Measurements from ENCODE around the gene TLR4.

The TLR4 gene

GRCh38 chr9:117704024-117704575 lies at the start of gene TLR4:
Gene TLR4 (plus strand): TSS chr9:117704403. CDS start chr9:117704473, 70 bp downstream.
- peak within 1 kb of the TSS; percentile 35 for H3K4me3 ChIP-seq (ENCODE audit: low read depth, low read length)
- peak; percentile 67 for DNase-seq (ENCODE audit: low read depth)

GRCh38 chr9:117656002-117656401 lies 48.2 kb upstream of the TLR4 start:
- DNase-seq (ENCODE audit: low read depth), result no peak
- no peak overlapping the region for H3K4me3 ChIP-seq (ENCODE audit: low read depth, low read length)

GRCh38 chr9:117662651-117663050 lies 41.6 kb upstream of the TLR4 start:
- no peak for DNase-seq (ENCODE audit: low read depth)
- no peak overlapping the region for H3K4me3 ChIP-seq (ENCODE audit: low read depth, low read length)

GRCh38 chr9:117664419-117664818 lies 39.8 kb upstream of the TLR4 start:
- no peak for DNase-seq (ENCODE audit: low read depth)
- H3K4me3 ChIP-seq (ENCODE audit: low read depth, low read length), result no peak overlapping the region

- DNase-seq (ENCODE audit: low read depth), result no peak
- no peak overlapping the region for H3K4me3 ChIP-seq (ENCODE audit: low read depth, low read length)
Measured at GRCh38 chr9:117665601-117666385, 38.4 kb upstream of the TLR4 start.

GRCh38 chr9:117671468-117671867 lies 32.7 kb upstream of the TLR4 start:
- DNase-seq (ENCODE audit: low read depth), result no peak
- H3K4me3 ChIP-seq (ENCODE audit: low read depth, low read length), result no peak overlapping the region

- no peak overlapping the region for H3K4me3 ChIP-seq (ENCODE audit: low read depth, low read length)
Measured at GRCh38 chr9:117672369-117672768, 31.8 kb upstream of the TLR4 start.

GRCh38 chr9:117677572-117677971 lies 26.6 kb upstream of the TLR4 start:
- DNase-seq (ENCODE audit: low read depth), result no peak

More at GRCh38 chr9:117672369-117672768, 31.8 kb upstream of the TLR4 start:
- peak; percentile 32 for DNase-seq (ENCODE audit: low read depth)

GRCh38 chr9:117678871-117679270 lies 25.3 kb upstream of the TLR4 start:
- H3K4me3 ChIP-seq (ENCODE audit: low read depth, low read length), result no peak overlapping the region
- no peak for DNase-seq (ENCODE audit: low read depth)

More at GRCh38 chr9:117677572-117677971, 26.6 kb upstream of the TLR4 start:
- H3K4me3 ChIP-seq (ENCODE audit: low read depth, low read length), result no peak overlapping the region

- no peak overlapping the region for H3K4me3 ChIP-seq (ENCODE audit: low read depth, low read length)
- DNase-seq (ENCODE audit: low read depth), result no peak
Measured at GRCh38 chr9:117679416-117679815, 24.8 kb upstream of the TLR4 start.

- no peak for DNase-seq (ENCODE audit: low read depth)
- no peak overlapping the region for H3K4me3 ChIP-seq (ENCODE audit: low read depth, low read length)
Measured at GRCh38 chr9:117681888-117682287, 22.3 kb upstream of the TLR4 start.

GRCh38 chr9:117682955-117683710 lies 21.1 kb upstream of the TLR4 start:
- H3K4me3 ChIP-seq (ENCODE audit: low read depth, low read length), result no peak overlapping the region
- DNase-seq (ENCODE audit: low read depth), result no peak

GRCh38 chr9:117687532-117687931 lies 16.7 kb upstream of the TLR4 start:
- H3K4me3 ChIP-seq (ENCODE audit: low read depth, low read length), result no peak overlapping the region
- DNase-seq (ENCODE audit: low read depth), result no peak

- no peak for DNase-seq (ENCODE audit: low read depth)
- H3K4me3 ChIP-seq (ENCODE audit: low read depth, low read length), result no peak overlapping the region
Measured at GRCh38 chr9:117691367-117691766, 12.8 kb upstream of the TLR4 start.

- DNase-seq (ENCODE audit: low read depth), result no peak
- no peak overlapping the region for H3K4me3 ChIP-seq (ENCODE audit: low read depth, low read length)
Measured at GRCh38 chr9:117696154-117696553, 8.0 kb upstream of the TLR4 start.

- H3K4me3 ChIP-seq (ENCODE audit: low read depth, low read length), result no peak overlapping the region
- no peak for DNase-seq (ENCODE audit: low read depth)
Measured at GRCh38 chr9:117697046-117697445, 7.2 kb upstream of the TLR4 start.

GRCh38 chr9:117703537-117703936 lies 666 bp upstream of the TLR4 start:
- DNase-seq (ENCODE audit: low read depth), result no peak
- H3K4me3 ChIP-seq (ENCODE audit: low read depth, low read length), result peak overlapping the region; percentile 35

GRCh38 chr9:117704597-117704996 lies 394 bp downstream of the TLR4 start:
- no peak for DNase-seq (ENCODE audit: low read depth)
- peak overlapping the region; percentile 35 for H3K4me3 ChIP-seq (ENCODE audit: low read depth, low read length)

GRCh38 chr9:117705386-117705785 lies 1.2 kb downstream of the TLR4 start:
- peak overlapping the region; percentile 35 for H3K4me3 ChIP-seq (ENCODE audit: low read depth, low read length)
- no peak for DNase-seq (ENCODE audit: low read depth)

- H3K4me3 ChIP-seq (ENCODE audit: low read depth, low read length), result no peak overlapping the region
- no peak for DNase-seq (ENCODE audit: low read depth)
Measured at GRCh38 chr9:117706421-117707116, 2.4 kb downstream of the TLR4 start.

All from skeletal muscle cell (primary cell).